PC-9 (cell line): Measurements from ENCODE around the gene PCDHGA11. TPM values are rescaled to one million over a fixed set of nuclear protein-coding genes. Genes with fewer than 3 reads are reported as not detected.
"Not testable (repeated sequence)": the region's sequence is repeated elsewhere in the genome, so short reads cannot be mapped to it uniquely, and the experiment has no call there.

ENCODE experiments used
- BruUV-seq: library from RNA; stranded (reverse); fragments of 400-500 nt; replicated peaks from 2 replicates; lab custom pipeline; 2021; lab: Mats Ljungman, UMichigan
- CTCF ChIA-PET: fragments of 300-600 bp; sonication (Branson Sonifier 250); formaldehyde crosslinking; loops from one replicate; lab custom pipeline; 2022; ENCODE audit warnings: antibody characterized with exemption; lab: Charles Lee
- POLR2A ChIA-PET: fragments of 300-600 bp; sonication (Branson Sonifier 250); formaldehyde crosslinking; loops from one replicate; lab custom pipeline; 2022; ENCODE audit warnings: antibody characterized with exemption; ENCODE audit not compliant: unreplicated experiment; lab: Charles Lee
- DNase-seq, 2 experiments: peaks; one replicate each; pipeline versions ENCODE4 v3.0.0 to v3.0.0-alpha.2; 2015 to 2022; ENCODE audit warnings: mixed read lengths in 1 of 2
- H2AFZ ChIP-seq: fragments of 200-600 bp; sonication (generic); 2 replicates; pipeline ENCODE4 v1.8.1; 2017; ENCODE audit warnings: antibody characterized with exemption
- H3F3A ChIP-seq: fragments of 200-600 bp; sonication (generic); 2 replicates; pipeline ENCODE4 v1.8.1; 2017; ENCODE audit warnings: antibody characterized with exemption, mild to moderate bottlenecking, low read depth; ENCODE audit not compliant: insufficient read depth
- H3K27ac ChIP-seq: fragments of 200-600 bp; sonication (generic); 2 replicates; pipeline ENCODE4 v1.6.1; 2016; ENCODE audit warnings: mixed run types
- H3K27me3 ChIP-seq: fragments of 200-600 bp; sonication (generic); 2 replicates; pipeline ENCODE4 v1.6.1; 2016; ENCODE audit warnings: low read depth, mixed run types; ENCODE audit not compliant: insufficient read depth
- H3K36me3 ChIP-seq: fragments of 200-600 bp; sonication (generic); 2 replicates; pipeline ENCODE4 v1.6.1; 2016; ENCODE audit warnings: low read depth, mixed run types
- H3K4me1 ChIP-seq: fragments of 200-600 bp; sonication (generic); replicated peaks from 2 replicates; pipeline ENCODE4 v1.6.1; 2016; ENCODE audit warnings: mixed run types; ENCODE audit not compliant: insufficient read depth
- H3K4me2 ChIP-seq: fragments of 200-600 bp; sonication (generic); 2 replicates; pipeline ENCODE4 v1.6.1; 2017; ENCODE audit warnings: mixed run types
- H3K4me3 ChIP-seq: fragments of 200-600 bp; sonication (generic); 2 replicates; pipeline ENCODE4 v1.6.1; 2016; ENCODE audit warnings: mixed run types
- H3K79me2 ChIP-seq: fragments of 200-600 bp; sonication (generic); 2 replicates; pipeline ENCODE4 v1.6.1; 2017; ENCODE audit warnings: low read depth, mixed run types
- H3K9me2 ChIP-seq: fragments of 200-600 bp; sonication (generic); 2 replicates; pipeline ENCODE4 v1.8.1; 2017; ENCODE audit warnings: mild to moderate bottlenecking; ENCODE audit not compliant: insufficient read depth
- H3K9me3 ChIP-seq: fragments of 200-600 bp; sonication (generic); 2 replicates; pipeline ENCODE4 v1.8.1; 2016; ENCODE audit warnings: low read depth; ENCODE audit not compliant: insufficient read depth
- H4K20me1 ChIP-seq: fragments of 200-600 bp; sonication (generic); 2 replicates; pipeline ENCODE4 v1.8.1; 2017; ENCODE audit not compliant: insufficient read depth
- EZH2 ChIP-seq: fragments of 200-600 bp; sonication (generic); IDR thresholded peaks from 2 replicates; pipeline ENCODE4 v1.8.0; 2017; ENCODE audit warnings: antibody characterized with exemption, low read depth
- intact Hi-C: fragments of 100-400 bp; cut with micrococcal nuclease; formaldehyde crosslinking; loops from one replicate; pipeline ENCODE4 v1.10.0; 2022; ENCODE audit not compliant: unreplicated experiment
- total RNA-seq: library from RNA; stranded (reverse); gene quantifications from 2 replicates; pipeline ENCODE4 v1.2.3, GENCODE V29; 2021
- TF ChIP-seq, protein P1 (sequence below): fragments of 200-600 bp; sonication (generic); conservative IDR thresholded peaks from 2 replicates; pipeline ENCODE4 v1.6.1; 2017; ENCODE audit warnings: mixed run types, antibody characterized with exemption, mild to moderate bottlenecking, moderate library complexity

PCDHGA11 gene
- total RNA-seq, 1 experiment from 2014 or later, result 0.22 TPM

DNA sequence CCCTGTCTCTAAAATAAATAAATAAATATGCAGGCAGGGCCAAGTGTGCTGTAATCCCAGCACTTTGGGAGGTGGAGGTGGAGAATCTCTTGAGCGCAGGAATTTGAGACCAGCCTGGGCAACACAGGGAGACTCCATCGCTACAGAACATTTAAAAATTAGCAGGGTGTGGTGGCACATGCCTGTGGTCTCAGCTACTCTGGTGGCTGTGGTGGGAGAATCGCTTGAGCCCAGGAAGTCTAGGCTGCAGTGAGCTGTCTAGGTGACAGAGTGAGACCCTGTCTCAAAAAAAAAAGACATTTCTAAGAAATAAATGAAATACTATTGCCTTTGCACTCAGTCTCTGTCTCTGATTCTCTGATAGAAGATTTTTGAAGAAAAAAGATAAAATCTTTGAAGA, 9.3 kb upstream of the PCDHGA11 start:
- H3K36me3 ChIP-seq, result no peaks in the 10 kb centered on the region
- no peak overlapping the region for H3K27ac ChIP-seq
- H4K20me1 ChIP-seq, result no peaks in the 10 kb centered on the region
- TF ChIP-seq, protein P1, sequence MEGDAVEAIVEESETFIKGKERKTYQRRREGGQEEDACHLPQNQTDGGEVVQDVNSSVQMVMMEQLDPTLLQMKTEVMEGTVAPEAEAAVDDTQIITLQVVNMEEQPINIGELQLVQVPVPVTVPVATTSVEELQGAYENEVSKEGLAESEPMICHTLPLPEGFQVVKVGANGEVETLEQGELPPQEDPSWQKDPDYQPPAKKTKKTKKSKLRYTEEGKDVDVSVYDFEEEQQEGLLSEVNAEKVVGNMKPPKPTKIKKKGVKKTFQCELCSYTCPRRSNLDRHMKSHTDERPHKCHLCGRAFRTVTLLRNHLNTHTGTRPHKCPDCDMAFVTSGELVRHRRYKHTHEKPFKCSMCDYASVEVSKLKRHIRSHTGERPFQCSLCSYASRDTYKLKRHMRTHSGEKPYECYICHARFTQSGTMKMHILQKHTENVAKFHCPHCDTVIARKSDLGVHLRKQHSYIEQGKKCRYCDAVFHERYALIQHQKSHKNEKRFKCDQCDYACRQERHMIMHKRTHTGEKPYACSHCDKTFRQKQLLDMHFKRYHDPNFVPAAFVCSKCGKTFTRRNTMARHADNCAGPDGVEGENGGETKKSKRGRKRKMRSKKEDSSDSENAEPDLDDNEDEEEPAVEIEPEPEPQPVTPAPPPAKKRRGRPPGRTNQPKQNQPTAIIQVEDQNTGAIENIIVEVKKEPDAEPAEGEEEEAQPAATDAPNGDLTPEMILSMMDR, result no peak
- TF ChIP-seq EZH2, result no peak
- no peak overlapping the region for H3K4me3 ChIP-seq
- H3K27me3 ChIP-seq, result peaks cover 18% of the 10 kb centered on the region; the same call in 1 of the 2 replicates
- ChIA-PET POLR2A (no interaction called here), CTCF (no interaction called here)
- H2AFZ ChIP-seq, result no peak overlapping the region
- no peak overlapping the region for H3K4me2 ChIP-seq
- H3K79me2 ChIP-seq, result no peaks in the 10 kb centered on the region
- no peaks in the 10 kb centered on the region for H3K4me1 ChIP-seq
- no peaks in the 10 kb centered on the region for H3K9me2 ChIP-seq
- intact Hi-C loops, result loop anchor here (5.0 to 10.0 kb wide), 3 partner anchors 87 to 329 kb away; partner anchors contain the start of genes PCDHB14 and TAF7
- no TSS peak for BruUV-seq
- no peak for DNase-seq
- H3K9me3 ChIP-seq, result no peaks in the 10 kb centered on the region
- no peaks in the 10 kb centered on the region for H3F3A ChIP-seq

DNA sequence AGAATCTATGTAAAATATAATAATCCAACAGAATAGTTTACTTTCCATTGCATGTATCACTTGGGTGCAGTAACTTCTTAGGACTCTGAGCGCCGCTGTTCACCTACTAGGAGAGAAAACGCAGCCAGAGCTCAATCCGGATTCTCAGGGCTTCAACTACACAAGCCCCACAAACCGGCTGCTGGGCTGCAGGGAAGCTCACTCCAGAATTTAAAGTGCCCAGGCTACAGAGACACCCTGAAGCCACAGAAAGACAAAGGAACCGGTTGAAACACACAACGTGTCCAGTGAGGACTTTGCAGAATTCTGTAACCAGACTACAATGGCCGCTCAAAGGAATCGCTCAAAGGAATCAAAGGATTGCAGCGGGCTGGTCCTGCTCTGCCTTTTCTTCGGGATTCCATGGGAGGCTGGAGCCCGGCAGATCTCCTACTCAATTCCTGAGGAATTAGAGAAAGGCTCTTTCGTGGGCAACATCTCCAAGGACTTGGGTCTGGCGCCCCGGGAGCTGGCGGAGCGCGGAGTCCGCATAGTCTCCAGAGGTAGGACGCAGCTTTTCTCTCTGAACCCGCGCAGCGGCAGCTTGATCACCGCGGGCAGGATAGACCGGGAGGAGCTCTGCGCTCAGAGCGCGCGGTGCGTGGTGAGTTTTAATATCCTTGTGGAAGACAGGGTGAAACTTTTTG, 7.9 kb upstream of the PCDHGA11 start, which contains the start of gene PCDHGA10:
PCDHGA10 (plus strand) TSS at position 134 of the 686 bp plus-strand sequence; CDS start at position 323, 189 bp downstream.
- no peaks in the 10 kb centered on the region for H3K9me3 ChIP-seq
- peak within 1 kb of the TSS; percentile 54; the same call in 1 of the 2 replicates for H3K4me3 ChIP-seq
- intact Hi-C loops, result loop anchor here (2.0 to 10.0 kb wide), 4 partner anchors 88 to 331 kb away; partner anchors contain the start of genes PCDHB14 and TAF7
- H3K79me2 ChIP-seq, result no peaks in the 10 kb centered on the region
- H3K27me3 ChIP-seq, result 0 out of 2 replicates have a peak, but pooled peaks cover 11% of the 10 kb centered on the region
- peak; percentile 58 for DNase-seq
- H3K4me2 ChIP-seq, result peak within 1 kb of the TSS; percentile 83
- H3K36me3 ChIP-seq, result no peaks in the 10 kb centered on the region
- BruUV-seq, result no TSS peak
- no peak within 1 kb of the TSS for H3K27ac ChIP-seq
- POLR2A ChIA-PET, result interaction anchor here (0.6 kb wide), 4 partner anchors 74 to 861 kb away, joined by 3 to 9 read pairs (median 6); partner anchors contain the start of gene TAF7
- H4K20me1 ChIP-seq, result no peaks in the 10 kb centered on the region
- CTCF ChIA-PET, result interaction anchor here (0.5 to 1.6 kb wide), 11 partner anchors 43 to 327 kb away, joined by 3 to 9 read pairs (median 4); partner anchors contain the start of genes PCDHB14, PCDHB2 and PCDHGB3
- no peak for TF ChIP-seq EZH2
- TF ChIP-seq, protein P1, result peak; percentile 86
- H2AFZ ChIP-seq, result peak within 1 kb of the TSS; percentile 81
- H3K9me2 ChIP-seq, result no peaks in the 10 kb centered on the region
- no peaks in the 10 kb centered on the region for H3K4me1 ChIP-seq
- H3F3A ChIP-seq, result no peaks in the 10 kb centered on the region

DNA sequence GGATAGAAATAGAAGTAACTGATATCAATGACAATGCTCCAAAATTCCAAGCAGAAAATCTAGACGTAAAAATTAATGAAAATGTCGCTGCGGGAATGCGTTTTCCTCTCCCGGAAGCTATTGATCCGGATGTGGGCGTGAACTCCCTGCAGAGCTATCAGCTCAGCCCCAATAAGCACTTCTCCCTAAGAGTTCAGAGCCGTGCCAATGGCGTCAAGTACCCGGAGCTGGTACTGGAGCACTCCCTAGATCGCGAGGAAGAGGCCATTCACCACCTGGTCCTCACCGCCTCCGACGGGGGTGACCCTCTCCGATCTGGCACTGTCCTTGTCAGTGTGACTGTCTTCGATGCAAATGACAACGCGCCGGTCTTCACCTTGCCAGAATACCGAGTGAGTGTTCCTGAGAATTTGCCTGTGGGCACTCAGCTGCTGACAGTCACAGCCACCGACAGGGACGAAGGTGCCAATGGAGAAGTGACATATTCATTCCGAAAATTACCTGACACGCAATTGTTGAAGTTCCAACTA, 7.2 kb upstream of the PCDHGA11 start:
- H3K4me2 ChIP-seq, result peak overlapping the region; percentile 83
- DNase-seq, result no peak
- CTCF ChIA-PET, result interaction anchor here (0.7 to 1.6 kb wide), 6 partner anchors 100 to 328 kb away, joined by 3 to 5 read pairs (median 4); partner anchors contain the start of gene PCDHB2
- POLR2A ChIA-PET, result no interaction called here
- H3K79me2 ChIP-seq, result no peaks in the 10 kb centered on the region
- H3K4me3 ChIP-seq, result peak overlapping the region; percentile 54; the same call in 1 of the 2 replicates
- H3K4me1 ChIP-seq, result no peaks in the 10 kb centered on the region
- H3K27me3 ChIP-seq, result 0 out of 2 replicates have a peak, but pooled peaks cover 6% of the 10 kb centered on the region
- no peak for TF ChIP-seq EZH2
- TF ChIP-seq, protein P1, result no peak
- H3K9me2 ChIP-seq, result no peaks in the 10 kb centered on the region
- H3K36me3 ChIP-seq, result no peaks in the 10 kb centered on the region
- H2AFZ ChIP-seq, result peak overlapping the region; percentile 81; the same call in 1 of the 2 replicates
- BruUV-seq, result no TSS peak
- intact Hi-C loops, result loop anchor here (2.0 to 10.0 kb wide), 4 partner anchors 89 to 331 kb away; partner anchors contain the start of genes PCDHB14 and TAF7
- H3K27ac ChIP-seq, result no peak overlapping the region
- H4K20me1 ChIP-seq, result no peaks in the 10 kb centered on the region
- no peaks in the 10 kb centered on the region for H3K9me3 ChIP-seq
- H3F3A ChIP-seq, result no peaks in the 10 kb centered on the region

DNA sequence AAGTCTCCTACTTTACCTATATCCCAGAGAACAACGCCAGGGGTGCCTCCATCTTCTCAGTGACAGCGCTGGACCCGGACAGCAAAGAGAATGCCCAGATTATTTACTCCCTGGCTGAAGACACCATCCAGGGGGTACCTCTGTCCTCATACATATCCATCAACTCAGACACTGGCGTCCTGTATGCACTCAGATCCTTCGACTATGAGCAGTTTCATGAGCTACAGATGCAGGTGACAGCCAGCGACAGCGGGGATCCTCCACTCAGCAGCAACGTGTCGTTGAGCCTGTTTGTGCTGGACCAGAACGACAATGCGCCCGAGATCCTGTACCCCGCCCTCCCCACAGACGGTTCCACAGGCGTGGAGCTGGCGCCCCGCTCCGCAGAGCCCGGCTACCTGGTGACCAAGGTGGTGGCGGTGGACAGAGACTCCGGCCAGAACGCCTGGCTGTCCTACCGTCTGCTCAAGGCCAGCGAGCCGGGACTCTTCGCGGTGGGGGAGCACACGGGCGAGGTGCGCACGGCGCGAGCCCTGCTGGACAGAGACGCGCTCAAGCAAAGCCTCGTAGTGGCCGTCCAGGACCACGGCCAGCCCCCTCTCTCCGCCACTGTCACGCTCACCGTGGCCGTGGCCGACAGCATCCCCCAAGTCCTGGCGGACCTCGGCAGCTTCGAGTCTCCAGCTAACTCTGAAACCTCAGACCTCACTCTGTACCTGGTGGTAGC, 6.1 kb upstream of the PCDHGA11 start:
- POLR2A ChIA-PET, H3K79me2 ChIP-seq, H3K4me3 ChIP-seq, CTCF ChIA-PET, BruUV-seq, H3K9me3 ChIP-seq, H2AFZ ChIP-seq, H3K36me3 ChIP-seq, H3K4me2 ChIP-seq, H3K27ac ChIP-seq, H3K27me3 ChIP-seq, H4K20me1 ChIP-seq, DNase-seq, H3K9me2 ChIP-seq, H3K4me1 ChIP-seq, H3F3A ChIP-seq: not testable (repeated sequence)
- intact Hi-C loops, result loop anchor here (5.0 to 10.0 kb wide), 3 partner anchors 90 to 332 kb away; partner anchors contain the start of genes PCDHB14 and TAF7
